Activated CD4-positive, alpha-beta T cell treated with anti-CD3 and anti-CD28 coated beads for 36 hours (primary cell): Measurements from ENCODE around the gene CYP2U1. TPM values are rescaled to one million over a fixed set of nuclear protein-coding genes. Genes with fewer than 3 reads are reported as not detected.
A peak's percentile ranks its signal among the peaks of the same experiment; 100 is the strongest.
"Not testable (repeated sequence)": the region's sequence is repeated elsewhere in the genome, so short reads cannot be mapped to it uniquely, and the experiment has no call there.

Experiments used
- ATAC-seq: fragments of 200-7000 bp; cut with Tn5 transposase; one replicate; pipeline ENCODE4 v1.10.0; 2021; ENCODE audit warnings: mild to moderate bottlenecking, moderate library complexity
- CTCF ChIA-PET: fragments of 350-600 bp; sonication (Branson Sonifier 250); formaldehyde crosslinking; loops from one replicate; lab custom pipeline; 2021; ENCODE audit warnings: antibody characterized with exemption; lab: Charles Lee
- POLR2A ChIA-PET: fragments of 350-600 bp; sonication (Branson Sonifier 250); formaldehyde crosslinking; loops from one replicate; lab custom pipeline; 2021; ENCODE audit warnings: antibody characterized with exemption, inconsistent platforms; lab: Charles Lee
- DNase-seq: peaks from one replicate; pipeline ENCODE4 v3.0.0-alpha.2; 2020
- H3K27ac Mint-ChIP-seq: one replicate; pipeline ENCODE4 v1.8.0; 2021; ENCODE audit warnings: mixed read lengths
- H3K27me3 Mint-ChIP-seq: one replicate; pipeline ENCODE4 v1.8.0; 2021; ENCODE audit warnings: mixed read lengths
- H3K36me3 Mint-ChIP-seq: one replicate; pipeline ENCODE4 v1.8.0; 2021; ENCODE audit warnings: low read depth, mixed read lengths
- H3K4me1 Mint-ChIP-seq: one replicate; pipeline ENCODE4 v1.8.0; 2021; ENCODE audit warnings: mixed read lengths
- H3K4me3 Mint-ChIP-seq: one replicate; pipeline ENCODE4 v1.8.0; 2021; ENCODE audit warnings: mild to moderate bottlenecking, moderate library complexity, mixed read lengths
- H3K9me3 Mint-ChIP-seq: one replicate; pipeline ENCODE4 v1.8.0; 2021; ENCODE audit warnings: low read depth, mixed read lengths
- intact Hi-C, 2 experiments: fragments of 100-400 bp; cut with DNase I in 1 of 2; cut with micrococcal nuclease in 1 of 2; formaldehyde crosslinking; loops; one replicate each; pipeline versions ENCODE4 v1.14.2 to v1.15.1; 2022 to 2024; cut with DNase I, micrococcal nuclease
- total RNA-seq, 2 experiments: library from RNA; stranded (reverse); gene quantifications; one replicate each; pipeline ENCODE4 v1.2.3, GENCODE V29; 2021

CYP2U1 gene
- total RNA-seq, 2 experiments from 2014 or later, result 2.3 to 2.4 TPM

GRCh38 chr4:107900067-107900466, 31.3 kb upstream of the CYP2U1 start:
- intact Hi-C loops, result no loop called here
- H3K36me3 Mint-ChIP-seq, result peaks cover 5% of the 10 kb centered on the region
- ChIA-PET POLR2A (no interaction called here), CTCF (interaction anchor here (1.2 kb wide), 1 partner anchor 13 kb away, joined by 3 read pairs; no protein-coding TSS in a partner anchor)
- H3K27me3 Mint-ChIP-seq, result peaks cover 14% of the 10 kb centered on the region
- no peak overlapping the region for H3K4me3 Mint-ChIP-seq
- ATAC-seq, result no peak
- H3K27ac Mint-ChIP-seq, result no peak overlapping the region
- no peak for DNase-seq
- H3K4me1 Mint-ChIP-seq, result peaks cover 20% of the 10 kb centered on the region
- peaks cover 7% of the 10 kb centered on the region for H3K9me3 Mint-ChIP-seq

- Mint-ChIP-seq H3K4me1 (peaks cover 20% of the 10 kb centered on the region), H3K4me3 (no peak overlapping the region), H3K27me3 (peaks cover 10% of the 10 kb centered on the region), H3K36me3 (peaks cover 5% of the 10 kb centered on the region), H3K9me3 (peaks cover 7% of the 10 kb centered on the region), H3K27ac (no peak overlapping the region)
- intact Hi-C loops, result no loop called here
- DNase-seq (no peak), ATAC-seq (no peak)
- CTCF ChIA-PET, result interaction anchor here (0.5 to 1.2 kb wide), 3 partner anchors 10 to 13 kb away, joined by 3 read pairs; no protein-coding TSS in a partner anchor
- POLR2A ChIA-PET, result no interaction called here
Measured at GRCh38 chr4:107900508-107900907, 30.8 kb upstream of the CYP2U1 start.

GRCh38 chr4:107901213-107901934, 30.0 kb upstream of the CYP2U1 start:
- intact Hi-C loops, result no loop called here
- CTCF ChIA-PET, result interaction anchor here (0.5 to 1.8 kb wide), 4 partner anchors 9 to 143 kb away, joined by 3 to 10 read pairs (median 3); no protein-coding TSS in a partner anchor
- Mint-ChIP-seq H3K9me3 (peaks cover 10% of the 10 kb centered on the region), H3K4me1 (peaks cover 13% of the 10 kb centered on the region), H3K4me3 (no peak overlapping the region), H3K36me3 (peaks cover 5% of the 10 kb centered on the region), H3K27ac (no peak overlapping the region), H3K27me3 (peaks cover 10% of the 10 kb centered on the region)
- ATAC-seq (no peak), DNase-seq (no peak)
- POLR2A ChIA-PET, result interaction anchor here (0.6 kb wide), 1 partner anchor 43 kb away, joined by 3 read pairs; no protein-coding TSS in a partner anchor

DNA sequence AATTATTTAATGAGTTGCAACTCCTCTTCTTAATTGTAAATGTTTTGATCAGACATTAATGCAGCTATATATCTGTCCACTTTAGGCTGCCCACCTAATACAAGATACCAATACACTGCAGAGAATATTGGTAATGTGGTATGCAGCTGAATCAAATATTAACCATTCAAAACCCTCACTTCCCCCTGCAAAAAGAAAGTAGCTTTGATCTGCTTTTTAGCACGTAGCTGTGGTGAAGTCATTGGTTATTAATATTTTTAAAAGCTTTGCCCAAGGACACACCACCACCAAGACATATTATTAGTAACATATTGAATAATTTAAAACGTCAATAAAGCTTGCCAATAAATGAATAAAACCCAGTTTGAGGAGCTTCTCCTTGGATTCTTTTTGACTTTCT, 28.6 kb upstream of the CYP2U1 start:
- ChIA-PET POLR2A (no interaction called here), CTCF (interaction anchor here (0.7 to 1.8 kb wide), 4 partner anchors 10 to 145 kb away, joined by 3 to 10 read pairs (median 6); no protein-coding TSS in a partner anchor)
- Mint-ChIP-seq H3K36me3 (peaks cover 5% of the 10 kb centered on the region), H3K4me3 (no peak overlapping the region), H3K4me1 (peaks cover 5% of the 10 kb centered on the region), H3K9me3 (peaks cover 10% of the 10 kb centered on the region), H3K27ac (no peak overlapping the region), H3K27me3 (peaks cover 8% of the 10 kb centered on the region)
- DNase-seq, result no peak
- no peak for ATAC-seq
- intact Hi-C loops, result no loop called here

- peaks cover 10% of the 10 kb centered on the region for H3K9me3 Mint-ChIP-seq
- H3K27me3 Mint-ChIP-seq, H3K4me3 Mint-ChIP-seq, intact Hi-C loops, H3K27ac Mint-ChIP-seq, H3K4me1 Mint-ChIP-seq, H3K36me3 Mint-ChIP-seq: not testable (repeated sequence)
- ChIA-PET POLR2A (interaction anchor here (0.7 kb wide), 1 partner anchor 37 kb away, joined by 3 read pairs; no protein-coding TSS in a partner anchor), CTCF (interaction anchor here (1.3 to 2.0 kb wide), 2 partner anchors 8 to 146 kb away, joined by 3 to 7 read pairs; no protein-coding TSS in a partner anchor)
- DNase-seq (peak; percentile 15), ATAC-seq (peak; percentile 26)
Measured at GRCh38 chr4:107905082-107905481, 26.3 kb upstream of the CYP2U1 start.

- Mint-ChIP-seq H3K4me1 (peaks cover 3% of the 10 kb centered on the region), H3K27me3 (peaks cover 3% of the 10 kb centered on the region), H3K4me3 (no peak overlapping the region), H3K9me3 (peaks cover 10% of the 10 kb centered on the region), H3K36me3 (peaks cover 5% of the 10 kb centered on the region), H3K27ac (no peak overlapping the region)
- intact Hi-C loops, result no loop called here
- ChIA-PET CTCF (interaction anchor here (2.0 kb wide), 1 partner anchor 148 kb away, joined by 7 read pairs; no protein-coding TSS in a partner anchor), POLR2A (no interaction called here)
- ATAC-seq, result no peak
- no peak for DNase-seq
Measured at GRCh38 chr4:107906458-107907100, 24.8 kb upstream of the CYP2U1 start.

DNA sequence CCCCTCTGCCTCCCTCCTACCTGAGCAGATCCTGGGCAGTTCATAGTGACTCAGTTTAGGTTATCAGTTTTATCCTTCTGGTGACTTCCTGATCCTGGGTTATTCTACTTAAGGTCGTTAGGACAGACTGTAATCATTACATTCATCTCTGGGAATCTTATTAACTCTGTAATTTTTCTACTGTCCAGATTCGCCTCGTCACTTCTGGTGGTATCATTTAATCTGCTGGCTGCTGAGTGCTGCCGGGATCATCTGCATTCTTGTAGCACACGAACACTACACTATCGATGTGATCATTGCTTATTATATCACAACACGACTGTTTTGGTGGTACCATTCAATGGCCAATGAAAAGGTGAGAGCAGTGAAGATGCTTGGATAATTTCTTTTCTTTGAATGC, 23.0 kb upstream of the CYP2U1 start:
- Mint-ChIP-seq H3K9me3 (peaks cover 10% of the 10 kb centered on the region), H3K4me1 (peaks cover 5% of the 10 kb centered on the region), H3K4me3 (no peak overlapping the region), H3K36me3 (peaks cover 5% of the 10 kb centered on the region), H3K27ac (no peak overlapping the region), H3K27me3 (no peaks in the 10 kb centered on the region)
- intact Hi-C loops, result no loop called here
- no peak for DNase-seq
- ChIA-PET CTCF (interaction anchor here (1.0 to 1.1 kb wide), 2 partner anchors 16 to 150 kb away, joined by 3 to 6 read pairs; no protein-coding TSS in a partner anchor), POLR2A (no interaction called here)
- ATAC-seq, result no peak

- Mint-ChIP-seq H3K36me3 (no peaks in the 10 kb centered on the region), H3K27ac (no peak overlapping the region), H3K4me3 (no peak overlapping the region), H3K4me1 (peaks cover 2% of the 10 kb centered on the region), H3K9me3 (no peaks in the 10 kb centered on the region), H3K27me3 (no peaks in the 10 kb centered on the region)
- CTCF ChIA-PET, result interaction anchor here (0.7 to 4.8 kb wide), 20 partner anchors 10 to 1358 kb away, joined by 3 to 75 read pairs (median 4); no protein-coding TSS in a partner anchor
- peak; percentile 30 for DNase-seq
- intact Hi-C loops, result loop anchor here (1.0 to 2.0 kb wide), 3 partner anchors 89 to 155 kb away; partner anchors contain the start of gene SGMS2 (in 2 of the 2)
- POLR2A ChIA-PET, result no interaction called here
- peak; percentile 74 for ATAC-seq
Measured at GRCh38 chr4:107913283-107913899, 18.0 kb upstream of the CYP2U1 start.

DNA sequence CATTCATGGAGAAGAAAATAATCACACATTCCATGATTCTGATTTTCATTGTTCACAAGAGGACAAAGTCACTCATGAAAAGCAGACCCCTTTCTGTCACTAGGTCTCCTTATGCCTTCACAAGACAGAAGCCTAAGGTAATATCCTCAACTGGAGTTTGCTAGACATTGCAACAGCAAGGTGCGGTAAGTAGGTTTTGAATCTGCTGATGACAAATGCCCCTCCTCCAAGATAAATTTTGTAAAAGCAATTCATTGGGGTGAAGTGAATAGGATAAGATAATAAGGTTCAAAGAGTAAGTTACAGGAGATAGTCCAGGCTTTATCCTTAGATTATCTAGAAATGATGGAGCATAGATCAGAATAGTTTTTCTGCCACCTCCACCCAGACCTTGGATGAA, 16.1 kb upstream of the CYP2U1 start:
- Mint-ChIP-seq H3K27me3 (peaks cover 5% of the 10 kb centered on the region), H3K36me3 (peaks cover 3% of the 10 kb centered on the region), H3K27ac (no peak overlapping the region), H3K4me3 (no peak overlapping the region), H3K4me1 (peaks cover 2% of the 10 kb centered on the region), H3K9me3 (peaks cover 5% of the 10 kb centered on the region)
- DNase-seq, result no peak
- CTCF ChIA-PET, result interaction anchor here (0.6 to 2.1 kb wide), 3 partner anchors 157 to 411 kb away, joined by 3 to 13 read pairs (median 3); no protein-coding TSS in a partner anchor
- ATAC-seq, result no peak
- intact Hi-C loops, result no loop called here
- POLR2A ChIA-PET, result no interaction called here

DNA sequence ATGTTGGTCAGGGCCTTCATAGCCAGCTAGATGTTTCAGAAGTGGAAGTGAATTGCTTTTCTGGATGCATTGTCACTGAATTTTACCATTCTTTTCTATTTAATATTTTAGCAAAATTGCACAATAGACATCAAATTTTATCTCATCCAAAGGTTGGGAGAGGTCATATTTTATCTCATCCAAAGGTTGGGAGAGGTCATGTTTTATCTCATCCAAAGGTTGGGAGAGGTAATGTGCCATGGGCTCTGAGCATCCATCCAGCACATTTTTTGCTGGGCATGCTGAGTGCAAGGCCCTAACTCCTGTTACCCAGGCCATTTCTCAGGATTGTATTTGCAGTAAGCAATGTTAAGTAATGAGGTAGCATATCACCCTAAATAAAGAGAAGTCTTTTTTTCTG, 14.7 kb upstream of the CYP2U1 start:
- H3K4me1 Mint-ChIP-seq, result peaks cover 2% of the 10 kb centered on the region
- H3K4me3 Mint-ChIP-seq, result no peak overlapping the region
- H3K27me3 Mint-ChIP-seq, result peaks cover 5% of the 10 kb centered on the region
- ATAC-seq (no peak), DNase-seq (no peak)
- peaks cover 5% of the 10 kb centered on the region for H3K9me3 Mint-ChIP-seq
- intact Hi-C loops, result no loop called here
- H3K27ac Mint-ChIP-seq, result no peak overlapping the region
- ChIA-PET CTCF (interaction anchor here (0.6 to 1.2 kb wide), 2 partner anchors 153 to 158 kb away, joined by 3 read pairs; no protein-coding TSS in a partner anchor), POLR2A (no interaction called here)
- H3K36me3 Mint-ChIP-seq, result peaks cover 3% of the 10 kb centered on the region

DNA sequence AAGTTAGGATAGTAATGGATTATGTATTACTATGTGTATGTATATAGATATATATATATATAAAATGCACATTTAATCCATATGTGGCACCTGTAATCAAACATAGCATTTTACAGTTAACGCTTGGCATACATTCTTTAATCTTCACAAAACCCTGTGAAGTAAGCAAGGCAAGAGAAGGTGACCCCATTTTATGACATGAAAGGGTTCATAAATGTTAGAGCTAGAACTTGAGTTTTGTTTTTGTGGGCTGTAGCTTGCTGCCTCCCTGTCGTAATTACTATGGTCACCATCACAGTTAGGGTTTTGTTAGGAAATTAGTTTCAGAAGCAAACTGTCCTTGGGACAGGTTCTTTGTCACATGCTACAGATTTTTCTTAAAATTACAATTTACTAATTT, 13.8 kb upstream of the CYP2U1 start:
- ChIA-PET CTCF (interaction anchor here (0.7 kb wide), 1 partner anchor 171 kb away, joined by 3 read pairs; no protein-coding TSS in a partner anchor), POLR2A (no interaction called here)
- no peak overlapping the region for H3K27ac Mint-ChIP-seq
- peaks cover 5% of the 10 kb centered on the region for H3K9me3 Mint-ChIP-seq
- H3K27me3 Mint-ChIP-seq, result peaks cover 8% of the 10 kb centered on the region
- peaks cover 2% of the 10 kb centered on the region for H3K4me1 Mint-ChIP-seq
- peaks cover 3% of the 10 kb centered on the region for H3K36me3 Mint-ChIP-seq
- ATAC-seq (no peak), DNase-seq (no peak)
- intact Hi-C loops, result no loop called here
- H3K4me3 Mint-ChIP-seq, result no peak overlapping the region
